ENCODE results near the gene TAF1A.

Gene TAF1A

DNA sequence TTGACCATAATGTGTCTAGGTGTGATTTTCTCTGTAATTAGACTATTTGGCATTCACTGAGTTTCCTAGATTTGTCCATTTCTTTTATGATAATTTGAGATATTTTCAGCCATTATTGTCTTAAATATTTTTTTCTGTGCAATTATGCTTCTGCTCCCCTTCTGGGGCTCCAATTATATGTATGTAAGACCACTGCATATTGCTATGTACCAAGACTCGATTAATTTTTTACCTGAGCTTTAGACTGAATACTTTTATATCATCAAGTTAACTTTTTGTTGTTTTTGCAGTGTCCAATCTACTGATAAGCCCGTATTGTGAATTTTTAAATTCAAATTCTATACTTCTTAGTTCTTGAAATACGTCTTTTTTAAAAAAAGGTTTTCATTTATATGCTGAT is 5.1 kb upstream of the TAF1A start:
- no peak for DNase-seq

DNA sequence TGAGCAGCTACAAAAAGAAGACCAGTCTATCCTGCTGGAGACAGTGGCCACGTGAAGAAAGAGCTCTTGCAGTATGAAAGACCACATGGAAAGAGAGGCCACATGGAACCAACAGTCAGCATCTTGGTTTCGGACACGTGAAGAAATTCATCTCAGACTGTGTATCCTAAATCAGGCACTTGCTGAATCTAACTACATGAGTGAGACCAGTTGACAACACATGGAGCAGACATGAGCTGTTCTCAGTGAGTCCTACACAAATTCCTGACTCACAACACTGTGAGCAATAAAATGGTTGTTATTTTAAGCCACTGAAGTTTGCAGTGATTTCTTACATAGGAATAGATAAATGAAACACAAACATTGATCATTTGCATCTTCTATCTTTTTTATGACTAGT is 2.4 kb upstream of the TAF1A start:
- no peak for DNase-seq

DNA sequence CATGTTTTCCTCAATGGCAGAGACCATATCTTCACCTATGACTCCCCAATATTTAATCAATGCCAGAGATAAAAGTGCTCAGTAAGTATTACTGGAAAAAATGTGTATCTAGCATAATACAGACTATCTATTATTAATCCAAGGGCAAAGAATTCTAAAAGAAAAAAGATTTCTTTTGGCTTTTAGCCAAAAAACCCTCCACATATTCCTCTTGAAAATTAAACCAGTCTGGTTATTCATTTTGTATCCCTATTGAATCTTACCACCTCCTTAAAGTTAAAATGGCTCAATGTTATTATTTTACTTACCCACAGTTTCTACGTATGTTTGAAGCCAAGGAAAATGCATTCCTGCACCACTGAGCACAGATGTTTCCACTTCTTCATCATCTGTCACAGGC is 1.6 kb downstream of the TAF1A start:
- DNase-seq = no peak

GRCh38 chr1:222586842-222587241 is 2.9 kb downstream of the TAF1A start:
- DNase-seq = no peak

GRCh38 chr1:222583079-222583478 is 6.7 kb downstream of the TAF1A start:
- no peak for DNase-seq

- no peak for DNase-seq
Observed at GRCh38 chr1:222582099-222582774, 7.5 kb downstream of the TAF1A start.

GRCh38 chr1:222579316-222579715 is 10.4 kb downstream of the TAF1A start:
- DNase-seq = no peak

- DNase-seq = no peak
Observed at GRCh38 chr1:222570837-222571236, 18.9 kb downstream of the TAF1A start.

DNA sequence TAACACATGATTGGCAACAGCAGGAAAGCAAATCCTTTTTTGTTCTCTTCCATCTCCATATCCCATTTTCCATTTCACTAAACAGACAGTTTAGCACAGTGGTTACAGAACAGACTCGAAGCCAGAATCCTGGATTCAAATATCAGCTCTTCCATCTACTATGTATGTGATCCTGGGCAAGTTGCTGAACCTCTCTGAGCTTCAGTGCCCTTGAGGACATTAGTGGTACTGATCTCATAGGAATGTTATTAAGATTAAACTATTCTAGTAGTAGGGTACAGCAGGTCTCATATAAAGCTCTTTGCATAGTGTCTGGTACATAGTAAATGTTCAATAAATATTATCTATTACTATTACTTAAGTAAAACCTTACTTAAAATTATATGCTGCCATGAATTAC is 28.1 kb downstream of the TAF1A start:
- DNase-seq = no peak

DNA sequence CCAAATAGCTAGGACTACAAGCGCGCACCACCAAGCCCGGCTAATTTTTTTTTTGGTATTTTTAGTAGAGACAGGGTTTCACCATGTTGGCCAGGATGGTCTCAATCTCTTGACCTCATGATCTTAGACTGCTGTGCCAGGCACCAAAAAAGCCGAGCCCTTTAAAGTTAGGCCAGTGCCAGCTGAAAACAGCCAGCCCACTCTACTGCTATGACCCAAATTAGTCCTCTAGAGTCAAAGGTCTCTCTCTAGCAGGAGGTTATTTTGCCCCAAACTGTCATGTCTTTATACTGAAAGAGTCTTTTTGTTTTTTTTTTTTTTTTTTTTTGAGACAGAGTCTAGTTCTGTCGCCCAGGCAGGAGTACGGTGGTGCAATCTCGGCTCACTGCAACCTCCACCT is 32.2 kb downstream of the TAF1A start:
- DNase-seq = no peak

DNA sequence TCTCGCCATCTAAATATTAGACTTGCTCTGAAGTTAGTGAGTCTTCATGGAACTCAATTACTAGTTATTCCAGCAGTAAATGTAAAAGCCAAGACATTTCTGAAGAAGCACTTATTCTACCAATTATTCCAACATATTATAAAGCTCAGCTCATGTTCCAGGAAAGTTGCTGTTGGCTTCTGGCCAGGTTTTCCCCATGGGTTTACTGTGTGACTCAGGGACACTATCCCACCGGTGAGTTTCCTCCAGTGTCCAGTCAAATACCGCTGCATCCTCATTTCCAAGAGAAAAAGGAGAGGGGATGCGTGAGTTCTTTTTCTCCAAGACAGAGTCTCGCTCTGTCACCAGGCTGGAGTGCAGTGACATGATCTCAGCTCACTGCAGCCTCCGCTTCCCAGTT is 32.6 kb downstream of the TAF1A start:
- no peak for DNase-seq

DNA sequence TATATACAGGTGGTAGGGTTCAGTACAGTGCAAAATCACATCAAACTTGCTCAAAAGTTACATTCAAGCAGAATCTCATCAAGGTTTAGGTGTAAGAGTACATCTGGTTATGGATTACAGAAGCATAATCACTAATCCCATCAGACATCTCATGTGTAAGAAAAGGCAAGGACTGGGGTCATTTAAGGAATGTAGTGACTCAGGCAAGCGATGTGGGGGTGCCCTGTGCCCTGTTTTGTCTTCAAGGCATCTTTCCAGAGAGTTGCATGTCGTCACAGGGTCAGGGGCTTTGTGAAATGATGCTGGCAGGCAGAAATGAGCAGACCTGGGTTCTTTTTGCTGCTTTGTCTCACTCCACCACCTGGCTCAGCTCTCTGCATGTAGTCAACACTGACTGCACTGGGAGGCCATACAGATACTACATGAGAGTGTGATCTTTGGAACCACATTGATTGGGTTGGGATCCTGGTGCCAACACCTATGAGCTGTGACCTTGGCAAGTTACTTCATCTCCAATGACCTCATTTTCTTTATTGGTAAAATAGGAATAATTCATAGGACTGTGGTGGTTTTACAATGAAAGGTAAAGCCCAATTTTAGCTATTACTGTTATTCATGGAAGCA is 33.6 kb downstream of the TAF1A start:
- no peak for DNase-seq

DNA sequence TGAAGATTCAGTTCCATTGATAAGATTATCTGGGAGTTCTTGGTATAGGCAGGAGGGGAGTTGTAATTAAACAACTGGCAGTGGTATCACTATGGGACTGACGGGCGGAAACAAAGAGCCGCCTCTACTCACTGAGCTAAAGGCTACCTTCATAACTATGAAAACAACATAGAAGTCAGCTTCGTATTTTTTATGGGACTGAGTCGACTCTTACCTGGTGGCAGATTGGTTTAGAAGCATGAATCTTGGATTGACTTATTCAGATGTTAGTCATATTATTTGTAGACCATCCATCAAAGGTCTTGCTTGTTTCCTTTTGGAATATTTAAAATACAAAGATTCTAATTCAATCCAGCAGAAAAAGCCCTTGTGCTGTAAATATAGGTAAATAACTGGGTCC is 35.6 kb downstream of the TAF1A start:
- no peak for DNase-seq

DNA sequence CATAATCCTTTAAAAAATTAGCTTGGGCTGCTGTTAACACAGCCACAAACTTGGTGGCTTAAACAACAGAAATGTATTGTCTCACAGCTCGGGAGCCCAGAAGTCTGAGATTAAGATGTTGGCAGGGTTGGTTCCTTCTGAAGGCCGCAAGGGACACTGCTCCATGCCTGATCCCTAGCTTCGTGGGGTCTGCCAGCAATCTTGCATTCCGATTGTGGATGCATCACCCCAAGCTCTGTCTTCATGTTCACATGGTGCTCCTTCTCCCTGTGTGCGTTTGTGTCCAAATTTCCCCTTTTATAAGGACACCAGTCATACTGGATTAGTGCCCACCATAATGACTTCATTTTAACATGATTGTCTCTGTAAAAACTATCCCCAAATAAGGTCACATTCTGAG is 36.9 kb downstream of the TAF1A start:
- no peak for DNase-seq

- DNase-seq = no peak
Observed at GRCh38 chr1:222547944-222548671, 41.6 kb downstream of the TAF1A start, which contains the start of gene HHIPL2. Gene HHIPL2, minus strand, starts transcription at chr1:222548104. Its CDS starts 60 bp downstream, at chr1:222548044.

GRCh38 chr1:222547260-222547614 is 42.5 kb downstream of the TAF1A start:
- DNase-seq = no peak

GRCh38 chr1:222546548-222547259 is 43.0 kb downstream of the TAF1A start:
- no peak for DNase-seq

DNA sequence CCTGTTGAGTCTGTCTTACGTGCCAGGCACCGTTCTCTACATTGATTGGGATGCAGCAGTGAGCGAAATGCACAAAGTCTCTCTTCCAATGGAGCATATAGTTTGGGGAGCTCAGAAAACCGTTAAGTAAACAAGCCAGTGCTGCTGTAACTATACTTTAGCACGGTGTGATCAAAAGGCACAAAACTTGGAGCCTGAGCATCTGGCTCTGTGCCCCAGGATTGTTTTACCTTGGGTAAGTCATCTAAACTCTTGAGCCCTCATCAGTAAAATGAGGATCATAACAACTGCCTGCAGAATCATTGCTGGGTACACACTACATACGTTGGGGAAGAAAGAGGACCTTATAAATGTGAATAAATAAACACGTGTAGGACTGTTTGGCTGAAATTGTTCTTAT is 43.6 kb downstream of the TAF1A start:
- DNase-seq = no peak

GRCh38 chr1:222543817-222544216 is 45.9 kb downstream of the TAF1A start:
- no peak for DNase-seq

DNA sequence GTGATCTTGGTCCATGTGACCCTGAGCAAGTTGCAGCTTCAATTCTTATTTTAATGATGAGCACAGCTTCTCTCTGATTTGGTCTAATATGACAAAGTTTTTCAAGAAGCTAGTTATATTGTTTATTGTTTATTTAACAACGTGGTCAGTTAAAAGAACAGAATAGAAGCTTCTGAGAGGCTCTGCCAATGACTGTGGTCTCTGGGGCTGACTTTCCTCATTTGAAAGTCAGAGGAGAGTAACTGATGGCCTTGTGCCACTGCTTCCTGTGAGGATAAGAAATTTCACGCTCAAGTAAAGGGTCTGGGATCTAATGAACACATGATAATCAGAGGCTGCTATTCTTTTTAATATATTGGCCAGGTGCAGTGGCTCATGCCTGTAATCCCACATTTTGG is 49.1 kb downstream of the TAF1A start:
- no peak for DNase-seq

GRCh38 chr1:222539951-222540597 is 49.7 kb downstream of the TAF1A start:
- no peak for DNase-seq

GRCh38 chr1:222535455-222535854 is 54.3 kb downstream of the TAF1A start:
- DNase-seq = no peak

GRCh38 chr1:222530852-222531251 is 58.9 kb downstream of the TAF1A start:
- DNase-seq = no peak
